ENCODE measurements around the gene GRID2. TPM values are rescaled to one million over a fixed set of nuclear protein-coding genes. Genes with fewer than 3 reads are reported as not detected.
"Not testable (repeated sequence)": the region's sequence is repeated elsewhere in the genome, so short reads cannot be mapped to it uniquely, and the experiment has no call there.

Gene GRID2
- total and polyA plus RNA-seq, 7 experiments from 2014 or later = not detected

GRCh38 chr4:93366169-93366755 lies 1062.5 kb downstream of the GRID2 start:
- H3K27ac Mint-ChIP-seq; CTCF ChIA-PET; H3K4me1 Mint-ChIP-seq; H3K9me3 ChIP-seq (ENCODE audit: control insufficient read depth in 2 of 3, low read length in 3 of 3); ATAC-seq; H3K27me3 Mint-ChIP-seq; H3K27me3 ChIP-seq (ENCODE audit: control insufficient read depth in 2 of 2, insufficient read depth in 2 of 2, low read length in 2 of 2); intact Hi-C loops (cut with micrococcal nuclease); DNase-seq; H3K4me3 ChIP-seq (ENCODE audit: low read length); H3K4me3 Mint-ChIP-seq; H3K27ac ChIP-seq (ENCODE audit: low read depth, low read length); POLR2A ChIA-PET; H3K36me3 ChIP-seq (ENCODE audit: control insufficient read depth in 2 of 3, insufficient read depth in 3 of 3, low read length in 3 of 3); H3K4me1 ChIP-seq (ENCODE audit: control insufficient read depth in 2 of 2, insufficient read depth in 2 of 2, low read length in 2 of 2); H3K36me3 Mint-ChIP-seq: not testable (repeated sequence)
- H3K9me3 Mint-ChIP-seq = peaks cover 0 to 31% (median 7%) of the 10 kb centered on the region in 11 donors

- Histone ChIP-seq H3K4me3 (ENCODE audit: low read length) (no peak overlapping the region), H3K36me3 (ENCODE audit: control insufficient read depth in 2 of 3, insufficient read depth in 3 of 3, low read length in 3 of 3) (no peaks in the 10 kb centered on the region), H3K9me3 (ENCODE audit: control insufficient read depth in 2 of 3, low read length in 3 of 3) (no peaks in the 10 kb centered on the region), H3K4me1 (ENCODE audit: control insufficient read depth in 2 of 2, insufficient read depth in 2 of 2, low read length in 2 of 2) (no peaks in the 10 kb centered on the region), H3K27ac (ENCODE audit: low read depth, low read length) (no peak overlapping the region), H3K27me3 (ENCODE audit: control insufficient read depth in 2 of 2, insufficient read depth in 2 of 2, low read length in 2 of 2) (no peaks in the 10 kb centered on the region)
- ATAC-seq = no peak
- H3K27me3 Mint-ChIP-seq = no peaks in the 10 kb centered on the region
- H3K27ac Mint-ChIP-seq = no peak overlapping the region
- DNase-seq = no peak
- POLR2A ChIA-PET = no interaction called here
- no peaks in the 10 kb centered on the region for H3K4me1 Mint-ChIP-seq
- peaks cover 0 to 31% (median 6%) of the 10 kb centered on the region in 11 donors for H3K9me3 Mint-ChIP-seq
- intact Hi-C loops (cut with micrococcal nuclease) = no loop called here
- no peaks in the 10 kb centered on the region for H3K36me3 Mint-ChIP-seq
- CTCF ChIA-PET = no interaction called here
- H3K4me3 Mint-ChIP-seq = no peak overlapping the region
These were observed 1065.2 kb downstream of the GRID2 start for GRCh38 chr4:93368968-93369367.

- DNase-seq (no peak), ATAC-seq (no peak)
- no peak overlapping the region for H3K27ac Mint-ChIP-seq
- H3K27ac ChIP-seq (ENCODE audit: low read depth, low read length) = no peak overlapping the region
- POLR2A ChIA-PET = no interaction called here
- H3K27me3 Mint-ChIP-seq = no peaks in the 10 kb centered on the region
- intact Hi-C loops (cut with micrococcal nuclease) = no loop called here
- no peaks in the 10 kb centered on the region for H3K36me3 Mint-ChIP-seq
- no peak overlapping the region for H3K4me3 Mint-ChIP-seq
- no peaks in the 10 kb centered on the region for H3K36me3 ChIP-seq (ENCODE audit: control insufficient read depth in 2 of 3, insufficient read depth in 3 of 3, low read length in 3 of 3)
- no peaks in the 10 kb centered on the region for H3K4me1 Mint-ChIP-seq
- no peaks in the 10 kb centered on the region for H3K4me1 ChIP-seq (ENCODE audit: control insufficient read depth in 2 of 2, insufficient read depth in 2 of 2, low read length in 2 of 2)
- no peaks in the 10 kb centered on the region for H3K9me3 ChIP-seq (ENCODE audit: control insufficient read depth in 2 of 3, low read length in 3 of 3)
- no peaks in the 10 kb centered on the region for H3K27me3 ChIP-seq (ENCODE audit: control insufficient read depth in 2 of 2, insufficient read depth in 2 of 2, low read length in 2 of 2)
- H3K4me3 ChIP-seq (ENCODE audit: low read length) = no peak overlapping the region
- H3K9me3 Mint-ChIP-seq = peaks cover 0 to 33% (median 4%) of the 10 kb centered on the region in 11 donors
- CTCF ChIA-PET = no interaction called here
These were observed 1066.5 kb downstream of the GRID2 start for GRCh38 chr4:93370256-93370655.

GRCh38 chr4:93373893-93374860 lies 1070.4 kb downstream of the GRID2 start:
- no peak for DNase-seq
- no peak for ATAC-seq
- no peak overlapping the region for H3K27ac Mint-ChIP-seq
- no peak overlapping the region for H3K4me3 ChIP-seq (ENCODE audit: low read length)
- no peaks in the 10 kb centered on the region for H3K27me3 ChIP-seq (ENCODE audit: control insufficient read depth in 2 of 2, insufficient read depth in 2 of 2, low read length in 2 of 2)
- H3K27ac ChIP-seq (ENCODE audit: low read depth, low read length) = no peak overlapping the region
- ChIA-PET POLR2A (no interaction called here), CTCF (no interaction called here)
- H3K36me3 ChIP-seq (ENCODE audit: control insufficient read depth in 2 of 3, insufficient read depth in 3 of 3, low read length in 3 of 3) = no peaks in the 10 kb centered on the region
- peaks cover 0 to 27% (median 3%) of the 10 kb centered on the region in 11 donors for H3K9me3 Mint-ChIP-seq
- no peaks in the 10 kb centered on the region for H3K9me3 ChIP-seq (ENCODE audit: control insufficient read depth in 2 of 3, low read length in 3 of 3)
- H3K4me3 Mint-ChIP-seq = no peak overlapping the region
- H3K27me3 Mint-ChIP-seq = no peaks in the 10 kb centered on the region
- intact Hi-C loops (cut with micrococcal nuclease) = no loop called here
- no peaks in the 10 kb centered on the region for H3K4me1 Mint-ChIP-seq
- no peaks in the 10 kb centered on the region for H3K4me1 ChIP-seq (ENCODE audit: control insufficient read depth in 2 of 2, insufficient read depth in 2 of 2, low read length in 2 of 2)
- no peaks in the 10 kb centered on the region for H3K36me3 Mint-ChIP-seq

- no peaks in the 10 kb centered on the region for H3K36me3 Mint-ChIP-seq
These were observed 1080.5 kb downstream of the GRID2 start for GRCh38 chr4:93384241-93384640.

GRCh38 chr4:93384887-93385286 lies 1081.1 kb downstream of the GRID2 start:
- intact Hi-C loops (cut with micrococcal nuclease) = no loop called here
- Mint-ChIP-seq H3K4me3 (no peak overlapping the region), H3K27ac (no peak overlapping the region), H3K9me3 (peaks cover 0 to 25% (median 0%) of the 10 kb centered on the region in 11 donors), H3K27me3 (no peaks in the 10 kb centered on the region), H3K4me1 (no peaks in the 10 kb centered on the region), H3K36me3 (no peaks in the 10 kb centered on the region)
- Histone ChIP-seq H3K4me1 (ENCODE audit: control insufficient read depth in 2 of 2, insufficient read depth in 2 of 2, low read length in 2 of 2) (no peaks in the 10 kb centered on the region), H3K36me3 (ENCODE audit: control insufficient read depth in 2 of 3, insufficient read depth in 3 of 3, low read length in 3 of 3) (no peaks in the 10 kb centered on the region), H3K4me3 (ENCODE audit: low read length) (no peak overlapping the region), H3K27ac (ENCODE audit: low read depth, low read length) (no peak overlapping the region), H3K27me3 (ENCODE audit: control insufficient read depth in 2 of 2, insufficient read depth in 2 of 2, low read length in 2 of 2) (no peaks in the 10 kb centered on the region), H3K9me3 (ENCODE audit: control insufficient read depth in 2 of 3, low read length in 3 of 3) (no peaks in the 10 kb centered on the region)
- DNase-seq (no peak), ATAC-seq (no peak)
- POLR2A ChIA-PET = no interaction called here
- CTCF ChIA-PET = no interaction called here

More at GRCh38 chr4:93384241-93384640, 1080.5 kb downstream of the GRID2 start:
- no peaks in the 10 kb centered on the region for H3K4me1 Mint-ChIP-seq
- ATAC-seq (no peak), DNase-seq (no peak)
- Histone ChIP-seq H3K9me3 (ENCODE audit: control insufficient read depth in 2 of 3, low read length in 3 of 3) (no peaks in the 10 kb centered on the region), H3K27ac (ENCODE audit: low read depth, low read length) (no peak overlapping the region), H3K27me3 (ENCODE audit: control insufficient read depth in 2 of 2, insufficient read depth in 2 of 2, low read length in 2 of 2) (no peaks in the 10 kb centered on the region), H3K4me3 (ENCODE audit: low read length) (no peak overlapping the region), H3K4me1 (ENCODE audit: control insufficient read depth in 2 of 2, insufficient read depth in 2 of 2, low read length in 2 of 2) (no peaks in the 10 kb centered on the region), H3K36me3 (ENCODE audit: control insufficient read depth in 2 of 3, insufficient read depth in 3 of 3, low read length in 3 of 3) (no peaks in the 10 kb centered on the region)
- H3K27me3 Mint-ChIP-seq = no peaks in the 10 kb centered on the region
- POLR2A ChIA-PET = no interaction called here
- H3K27ac Mint-ChIP-seq = no peak overlapping the region
- intact Hi-C loops (cut with micrococcal nuclease) = no loop called here
- CTCF ChIA-PET = no interaction called here
- no peak overlapping the region for H3K4me3 Mint-ChIP-seq
- H3K9me3 Mint-ChIP-seq = peaks cover 0 to 31% (median 2%) of the 10 kb centered on the region in 11 donors
